LNCAP (cell line): ENCODE measurements around the gene NDST3.

Experiments
- CTCF ChIP-seq: fragments of 450-650 bp; IDR thresholded peaks from 2 replicates; pipeline ENCODE4 v1.5.1; 2017; ENCODE audit warnings: mild to moderate bottlenecking

Gene NDST3

GRCh38 chr4:118284169-118284568, 249.9 kb downstream of the NDST3 start:
- no peak for TF ChIP-seq CTCF

DNA sequence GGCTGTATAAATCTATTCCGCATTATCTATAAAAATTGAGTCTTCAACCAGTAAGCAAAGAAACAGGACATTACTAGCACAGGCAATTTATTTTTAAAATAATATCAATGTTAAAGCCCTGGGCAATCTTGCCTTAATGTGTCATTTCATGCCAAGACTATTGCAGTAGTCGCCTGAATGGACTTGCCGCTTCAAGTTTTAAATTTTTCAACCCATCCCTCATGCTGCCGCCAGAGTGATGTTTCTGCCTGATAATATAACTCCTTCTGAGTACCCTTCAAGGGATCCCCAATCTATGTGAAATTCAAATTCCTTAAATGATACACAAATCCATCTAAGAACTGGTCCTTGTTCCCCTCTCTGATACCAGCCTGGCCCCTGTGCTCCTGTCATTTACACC, 251.6 kb downstream of the NDST3 start:
- no peak for TF ChIP-seq CTCF

DNA sequence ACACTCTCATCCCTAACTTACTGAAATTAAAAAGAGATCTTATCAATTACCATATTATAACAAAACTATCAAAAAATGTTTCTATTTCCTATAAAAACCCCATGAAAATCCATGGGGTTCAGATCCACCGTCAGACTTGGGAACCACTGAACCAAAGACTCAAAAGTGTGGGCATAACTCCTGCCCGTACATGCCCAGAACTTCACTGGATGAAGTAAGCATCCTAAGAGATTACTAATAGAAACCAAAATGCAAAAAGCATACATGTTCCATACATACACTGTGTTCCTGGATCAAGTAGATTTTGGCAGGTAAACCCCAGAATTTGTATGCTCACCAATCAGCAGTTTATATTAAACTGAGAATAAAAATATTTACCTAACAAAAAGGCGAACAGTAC, 252.4 kb downstream of the NDST3 start:
- no peak for TF ChIP-seq CTCF

GRCh38 chr4:118287711-118288451, 253.6 kb downstream of the NDST3 start:
- TF ChIP-seq CTCF, result no peak

GRCh38 chr4:118289794-118290193, 255.5 kb downstream of the NDST3 start:
- no peak for TF ChIP-seq CTCF

DNA sequence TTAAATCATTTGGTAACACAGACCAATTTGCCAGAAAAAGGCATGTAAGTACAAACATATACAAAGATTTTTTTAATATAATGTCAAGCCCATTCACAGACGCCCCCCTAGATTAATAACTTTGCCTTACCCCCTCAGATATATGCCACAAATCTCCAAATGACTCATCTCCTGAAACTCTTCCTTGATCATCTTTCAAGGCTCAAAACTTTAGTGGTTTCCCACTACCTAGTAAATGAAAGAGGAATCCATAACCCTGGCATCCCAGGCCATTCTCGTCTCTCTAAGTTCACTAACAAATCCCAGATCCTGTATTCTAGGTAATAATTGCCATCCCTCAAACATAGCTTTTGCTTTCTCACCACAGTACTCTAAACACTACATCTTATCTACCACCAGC, 256.7 kb downstream of the NDST3 start:
- no peak for TF ChIP-seq CTCF

DNA sequence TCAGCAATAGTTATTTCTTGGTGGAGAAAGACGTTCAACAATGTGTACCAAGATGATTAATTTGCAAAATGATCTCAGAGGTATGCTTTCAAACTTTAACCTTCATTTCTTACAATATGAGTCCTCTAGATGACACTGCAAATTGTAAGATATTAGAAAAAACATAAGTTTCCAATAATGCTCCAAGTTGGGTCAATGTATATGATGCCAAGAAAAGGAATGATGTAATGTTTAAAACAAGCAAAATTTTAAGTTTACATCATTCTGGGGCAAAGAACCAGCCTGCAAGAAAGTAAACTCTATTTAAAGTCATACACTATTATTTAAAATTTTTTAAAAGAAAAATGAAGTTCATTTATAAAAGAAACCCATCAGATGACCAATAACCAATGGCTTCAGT, 262.4 kb downstream of the NDST3 start:
- no peak for TF ChIP-seq CTCF

GRCh38 chr4:118307643-118308042, 273.4 kb downstream of the NDST3 start:
- no peak for TF ChIP-seq CTCF
